GM21367 (cell line): ENCODE measurements around the gene BPIFB3.
"Not testable (repeated sequence)": the region's sequence is repeated elsewhere in the genome, so short reads cannot be mapped to it uniquely, and the experiment has no call there.

ENCODE experiments used
- ATAC-seq: cut with Tn5 transposase; IDR thresholded peaks from one replicate; pipeline ENCODE4 v1.9.1; 2021; ENCODE audit not compliant: unreplicated experiment

Gene BPIFB3

DNA sequence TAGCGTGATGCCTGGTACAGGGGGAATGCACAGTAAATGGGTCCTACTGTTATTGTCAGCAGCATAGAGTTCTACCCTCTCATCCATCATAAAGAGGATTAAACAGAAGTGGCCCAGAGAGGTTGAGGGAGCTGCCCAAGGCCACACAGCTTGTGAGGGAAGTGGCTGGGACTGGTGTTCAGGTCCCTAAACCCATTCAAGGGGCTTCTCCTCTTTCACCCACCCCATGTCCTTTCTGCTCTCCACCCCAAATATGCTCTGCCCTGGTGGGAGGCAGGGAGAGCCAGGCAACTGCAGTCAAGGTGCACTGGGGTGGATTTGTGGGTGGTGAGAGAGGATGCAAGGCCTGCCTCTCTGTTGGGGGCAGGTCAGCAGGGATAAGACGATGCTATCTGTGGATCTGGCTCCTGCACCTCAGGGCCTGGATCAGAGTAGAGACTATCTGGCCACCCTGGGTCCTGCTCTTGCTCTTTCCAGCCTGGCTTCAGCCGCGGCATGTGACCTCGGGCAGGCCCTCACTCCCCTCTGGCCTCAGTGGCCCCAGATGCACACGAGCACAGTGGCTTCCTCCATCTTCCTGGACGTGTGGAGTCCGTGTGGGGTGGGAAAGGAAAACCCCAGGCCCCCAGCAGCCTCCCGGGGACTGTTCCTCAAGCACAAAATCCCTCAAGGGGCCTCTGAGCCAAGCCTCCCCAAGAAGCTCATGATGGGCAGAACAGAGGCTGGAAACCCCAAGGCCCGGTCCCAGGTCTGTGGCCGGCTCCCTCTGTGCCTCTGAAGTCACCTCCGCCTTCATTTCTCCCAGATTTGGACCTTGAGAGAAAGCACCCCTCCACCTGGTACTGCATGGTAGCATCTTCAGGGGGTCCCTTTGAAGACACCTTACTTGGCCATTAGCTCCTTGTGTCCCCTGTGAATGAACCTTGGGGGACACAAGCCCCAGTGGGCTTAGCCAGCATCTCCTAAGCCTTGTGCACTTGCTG, 25.6 kb upstream of the BPIFB3 start:
- no peak for ATAC-seq

DNA sequence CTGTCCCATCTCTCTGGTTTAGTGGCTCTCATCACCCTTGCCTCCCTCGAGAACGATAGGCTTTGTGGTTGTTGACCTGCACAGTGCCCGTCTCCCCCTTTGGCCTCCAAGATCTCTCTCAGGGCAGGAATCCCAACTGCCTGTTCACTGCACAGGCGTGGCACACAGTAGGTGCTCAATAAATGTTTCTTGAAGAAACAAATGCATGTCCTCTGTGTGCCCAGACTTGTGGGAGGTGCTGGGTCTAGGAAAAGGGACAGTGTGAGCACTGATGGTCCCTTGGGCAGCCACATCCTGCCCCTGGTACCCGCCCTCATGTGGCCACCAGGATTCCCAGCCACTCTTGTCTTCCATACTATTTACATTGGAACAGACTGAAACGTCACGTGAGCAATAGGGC, 24.8 kb upstream of the BPIFB3 start:
- no peak for ATAC-seq

DNA sequence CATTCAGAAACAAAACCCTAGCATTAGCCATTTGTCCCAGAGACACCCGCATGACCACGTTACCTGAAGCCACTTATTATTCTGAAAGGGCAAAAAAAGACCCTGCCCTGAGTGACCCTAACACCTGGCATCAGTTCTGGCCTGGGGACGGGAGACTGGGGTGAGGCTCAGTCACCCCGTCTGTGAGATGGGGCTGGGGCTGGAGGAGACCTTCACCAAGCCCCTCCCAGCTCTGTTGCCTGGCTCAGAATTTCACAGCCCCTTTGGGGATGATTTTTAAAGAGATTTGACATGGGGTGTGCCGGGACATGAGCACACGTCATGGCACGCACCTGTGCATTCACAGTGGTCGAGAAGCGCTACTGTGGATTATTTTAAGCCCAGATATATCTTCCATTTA, 23.6 kb upstream of the BPIFB3 start:
- no peak for ATAC-seq

DNA sequence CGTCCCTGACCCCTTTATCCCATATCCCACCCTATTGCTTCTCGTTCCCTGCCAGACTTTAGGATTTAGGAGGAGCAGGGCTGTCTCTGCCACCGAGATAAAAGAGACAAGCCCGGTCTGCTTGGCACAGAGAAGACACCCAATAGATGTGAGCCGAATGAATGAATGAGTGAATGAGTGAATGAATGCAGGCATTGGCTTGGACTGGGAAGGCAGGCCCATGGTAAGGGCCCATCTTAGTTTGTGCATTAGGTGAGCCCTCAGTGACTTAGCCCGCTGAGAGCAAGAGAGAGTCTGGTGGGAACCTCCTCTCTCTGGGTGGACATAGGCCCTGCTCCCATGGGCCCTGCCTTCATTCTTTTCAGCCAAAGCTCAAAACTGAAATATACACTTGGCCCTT, 23.1 kb upstream of the BPIFB3 start:
- ATAC-seq = no peak

DNA sequence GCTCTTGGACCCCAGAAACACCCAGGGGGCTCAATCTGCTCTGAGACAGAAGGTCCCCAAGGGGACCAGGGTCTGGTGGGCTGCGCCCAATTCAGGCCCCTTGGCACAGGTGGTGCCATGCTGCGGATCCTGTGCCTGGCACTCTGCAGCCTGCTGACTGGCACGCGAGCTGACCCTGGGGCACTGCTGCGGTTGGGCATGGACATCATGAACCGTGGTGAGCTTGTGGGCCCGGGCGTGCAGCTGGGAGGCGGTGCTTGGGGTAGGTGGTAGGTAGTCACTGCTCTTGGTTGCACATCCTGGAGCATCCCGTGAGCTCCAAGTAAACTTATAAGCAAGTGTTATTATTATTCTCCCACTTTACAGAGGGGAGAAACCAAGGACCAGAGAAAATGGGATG, 22.2 kb upstream of the BPIFB3 start, which contains the start of gene BPIFB6:
BPIFB6 (plus strand) TSS at position 118 of the 400 bp plus-strand sequence; CDS start at position 118, 0 bp downstream.
- ATAC-seq = no peak

DNA sequence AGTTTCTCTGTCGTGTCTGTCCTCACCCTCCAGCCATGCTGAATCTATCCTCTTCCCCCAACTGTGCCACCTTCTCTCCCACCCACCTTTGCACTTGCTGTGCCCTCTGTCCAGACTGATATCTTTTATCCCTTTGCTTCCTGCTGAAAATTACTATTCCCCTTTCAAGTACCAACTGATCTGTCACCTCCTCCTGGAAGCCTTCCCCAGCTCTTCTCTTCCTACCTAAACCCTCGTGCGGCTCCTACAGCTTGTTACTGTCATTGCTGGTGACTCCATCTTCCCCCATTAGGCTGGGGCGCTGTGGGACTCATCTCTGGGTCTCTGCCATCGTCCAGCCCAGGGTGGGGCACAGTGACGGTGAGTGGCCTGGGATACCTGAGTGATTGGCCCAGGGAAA, 21.1 kb upstream of the BPIFB3 start:
- no peak for ATAC-seq

DNA sequence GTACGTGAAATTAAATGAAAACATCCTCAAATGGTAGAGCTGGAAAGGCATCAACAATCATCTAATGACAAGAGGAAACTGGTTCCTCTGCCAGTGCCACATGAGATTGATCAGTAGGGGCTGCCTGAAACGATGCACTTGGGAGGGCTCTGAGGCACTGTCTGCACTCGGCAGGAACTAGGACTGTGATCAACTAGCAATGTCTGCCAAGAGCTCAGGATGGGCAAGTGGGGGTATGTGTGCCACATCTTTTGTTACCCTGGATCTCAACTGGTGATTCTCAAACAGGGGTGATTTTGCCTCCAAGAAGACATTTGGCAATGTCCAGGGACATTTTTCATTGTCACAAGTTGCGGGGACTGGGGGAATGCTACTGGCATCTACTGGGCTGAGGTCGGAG, 20.3 kb upstream of the BPIFB3 start:
- ATAC-seq = no peak

DNA sequence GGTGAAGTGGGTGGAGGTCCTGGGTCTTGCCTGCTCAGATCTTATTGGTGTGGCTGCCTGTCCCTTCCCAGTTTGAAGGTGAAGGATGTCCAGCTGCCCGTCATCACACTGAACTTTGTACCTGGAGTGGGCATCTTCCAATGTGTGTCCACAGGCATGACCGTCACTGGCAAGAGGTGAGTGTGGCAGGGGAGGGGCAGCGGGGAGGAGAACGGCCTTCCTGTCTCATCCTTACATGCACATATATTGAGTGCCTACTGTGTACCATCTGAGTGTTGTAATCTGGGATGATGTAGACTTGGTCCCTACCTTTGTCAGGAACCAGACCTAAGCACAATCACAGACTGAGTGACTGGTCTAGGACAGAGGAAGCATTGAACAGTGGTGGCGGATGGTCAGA, 19.6 kb upstream of the BPIFB3 start:
- ATAC-seq = no peak

DNA sequence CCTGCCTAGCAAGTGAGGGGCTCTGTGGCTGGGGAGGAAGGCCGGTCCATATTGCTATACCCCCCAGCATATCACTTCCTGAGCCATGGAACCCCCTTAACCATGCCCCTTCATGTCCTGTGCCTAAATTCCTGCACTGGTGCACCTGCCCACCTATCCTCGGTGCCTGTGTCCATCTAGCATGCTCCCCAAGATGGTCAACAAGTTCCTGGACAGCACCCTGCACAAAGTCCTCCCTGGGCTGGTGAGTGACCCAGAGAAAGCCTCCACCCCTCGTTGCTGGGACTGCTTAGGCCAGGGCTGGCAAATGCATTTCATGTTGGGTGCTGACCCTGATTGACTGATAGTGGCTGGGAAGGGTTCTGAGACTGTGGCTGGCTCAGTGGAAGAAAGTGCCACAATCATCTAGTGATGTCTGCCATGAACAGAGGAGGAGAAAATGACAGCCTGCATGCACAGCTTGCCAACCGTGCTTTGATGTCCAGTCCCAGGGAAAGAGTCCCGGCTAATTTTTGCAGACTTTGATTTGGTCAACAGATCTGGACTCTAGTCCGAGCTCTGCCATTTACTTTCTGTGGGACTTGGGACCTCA, 18.7 kb upstream of the BPIFB3 start:
- ATAC-seq = no peak

DNA sequence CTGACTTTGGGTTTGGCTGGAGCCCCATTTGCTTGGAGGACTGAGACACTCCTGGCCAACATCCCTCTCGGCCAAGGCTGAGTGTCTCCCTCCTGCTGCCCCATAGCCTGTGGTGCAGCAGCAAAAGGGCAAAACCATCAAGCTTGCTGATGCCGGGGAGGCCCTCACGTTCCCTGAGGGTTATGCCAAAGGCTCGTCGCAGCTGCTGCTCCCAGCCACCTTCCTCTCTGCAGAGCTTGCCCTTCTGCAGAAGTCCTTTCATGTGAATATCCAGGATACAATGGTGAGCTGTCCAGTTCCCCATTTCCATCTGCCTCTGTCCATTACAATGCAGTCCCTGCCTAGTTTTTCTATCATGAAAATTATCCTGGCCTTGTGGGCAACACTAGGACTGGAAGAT, 16.2 kb upstream of the BPIFB3 start:
- ATAC-seq = no peak

DNA sequence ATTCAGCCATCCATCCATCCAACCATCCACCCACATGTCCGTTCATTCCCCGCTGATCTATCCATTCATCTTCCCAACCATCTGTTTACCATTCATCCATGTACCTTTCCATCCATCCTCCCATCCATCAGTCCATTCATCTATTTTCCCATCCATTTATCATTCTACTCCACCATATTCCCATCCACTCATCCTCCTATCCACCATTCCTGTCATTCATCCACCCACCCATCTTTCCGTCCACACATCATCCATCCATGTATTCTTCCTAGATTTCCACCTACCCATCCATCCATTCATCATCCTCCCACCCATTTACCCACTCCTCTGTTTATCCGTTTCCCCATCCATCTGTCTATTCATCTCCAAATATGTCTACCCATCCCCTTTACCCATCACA, 15.5 kb upstream of the BPIFB3 start:
- no peak for ATAC-seq

DNA sequence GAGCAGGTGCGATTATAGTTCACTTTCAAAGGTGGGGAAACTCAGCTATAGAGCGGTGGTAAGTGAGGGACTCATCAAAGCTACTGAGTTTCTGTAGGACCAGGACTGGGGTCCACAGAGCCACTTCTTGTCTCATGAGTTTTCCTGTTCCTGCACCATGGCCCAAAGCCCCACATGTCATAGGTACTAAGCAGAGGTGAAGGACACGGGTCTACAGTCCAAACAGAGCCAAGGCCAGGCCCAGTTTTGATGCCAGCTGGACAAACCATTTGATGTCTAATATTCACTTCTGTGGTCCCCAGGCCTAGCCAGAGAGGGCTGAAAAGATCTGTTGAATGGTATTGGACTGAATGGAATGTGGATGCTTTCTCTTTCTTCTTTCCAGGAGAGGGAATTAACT, 11.3 kb upstream of the BPIFB3 start:
- no peak for ATAC-seq

DNA sequence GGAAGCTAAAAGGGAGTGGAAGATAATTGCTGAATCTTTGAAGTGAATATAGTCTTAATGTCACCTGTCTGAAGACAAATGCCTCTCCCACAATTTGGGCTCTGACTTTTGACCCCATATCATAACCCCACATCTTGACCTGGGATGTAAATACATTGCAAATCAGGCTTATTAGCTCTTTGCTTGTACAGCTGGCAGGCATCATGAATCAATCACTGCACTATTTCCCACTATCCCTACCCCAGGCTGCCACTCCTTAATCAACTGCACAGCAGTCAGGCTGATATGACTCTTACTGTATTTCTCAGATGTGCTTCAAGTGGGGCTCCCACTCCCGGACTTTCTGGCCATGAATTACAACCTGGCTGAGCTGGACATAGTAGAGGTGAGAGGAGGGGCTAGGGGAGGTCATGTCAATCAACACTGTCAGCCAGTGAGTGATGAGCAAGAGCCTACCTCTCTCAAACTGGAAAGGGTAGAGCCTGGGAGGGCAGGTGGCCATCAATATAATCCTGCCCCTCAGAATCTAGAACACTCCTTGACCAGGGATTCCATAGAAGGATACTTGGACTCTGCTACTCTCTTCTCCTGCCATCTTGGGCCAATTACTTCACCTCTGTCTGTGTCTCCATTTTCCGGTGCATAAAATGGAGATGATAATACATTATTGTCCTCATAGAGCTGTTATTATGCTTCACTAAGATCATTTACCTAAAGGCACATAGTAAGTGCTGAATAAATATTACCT, 10.5 kb upstream of the BPIFB3 start:
- no peak for ATAC-seq

DNA sequence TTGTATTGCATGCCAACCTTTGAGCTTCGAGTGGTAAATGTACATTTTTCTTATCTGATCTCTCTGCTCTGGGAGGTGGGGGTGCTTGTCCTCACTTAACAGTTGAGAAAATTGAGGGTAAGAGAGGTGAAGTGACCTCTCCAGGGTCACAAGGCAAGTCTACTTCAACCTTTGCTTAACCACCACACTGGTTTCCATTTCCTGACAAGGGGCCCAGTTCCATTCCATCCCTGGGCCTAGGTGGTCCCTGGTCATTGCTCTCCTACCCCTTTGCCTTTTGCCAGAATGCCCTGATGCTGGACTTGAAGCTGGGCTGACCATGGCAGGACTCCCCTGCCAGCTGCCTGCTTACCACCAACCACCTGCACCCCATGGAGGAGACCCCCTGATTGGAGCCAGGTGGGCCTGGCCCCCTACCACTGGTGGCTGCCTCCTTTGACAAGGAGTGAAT, 9.9 kb upstream of the BPIFB3 start:
- ATAC-seq = no peak

DNA sequence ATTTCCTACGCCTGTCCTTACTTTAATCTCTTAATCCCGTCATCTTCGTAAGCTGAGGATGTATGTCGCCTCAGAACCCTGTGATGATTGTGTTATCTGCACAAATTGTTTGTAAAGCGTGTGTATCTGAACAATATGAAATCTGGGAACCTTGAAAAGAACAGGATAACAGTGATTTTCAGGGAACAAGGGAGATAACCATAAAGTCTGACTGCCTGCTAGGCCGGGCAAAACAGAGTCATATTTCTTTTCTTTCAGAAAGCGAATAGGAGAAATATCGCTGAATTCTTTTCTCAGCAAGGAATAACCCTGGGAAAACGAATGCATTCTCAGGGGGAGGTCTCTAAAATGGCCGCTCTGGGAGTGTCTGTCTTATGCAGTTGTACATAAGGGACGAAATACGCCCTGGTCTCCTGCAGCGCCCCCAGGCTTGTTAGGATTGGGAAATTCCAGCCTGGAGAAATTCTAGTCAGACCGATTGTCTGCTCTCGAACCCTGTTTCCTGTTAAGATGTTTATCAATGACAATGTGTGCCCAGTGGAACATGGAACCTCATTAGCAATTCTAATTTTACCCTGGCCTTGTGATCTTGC, 8.5 kb upstream of the BPIFB3 start:
- not testable (repeated sequence) for ATAC-seq

DNA sequence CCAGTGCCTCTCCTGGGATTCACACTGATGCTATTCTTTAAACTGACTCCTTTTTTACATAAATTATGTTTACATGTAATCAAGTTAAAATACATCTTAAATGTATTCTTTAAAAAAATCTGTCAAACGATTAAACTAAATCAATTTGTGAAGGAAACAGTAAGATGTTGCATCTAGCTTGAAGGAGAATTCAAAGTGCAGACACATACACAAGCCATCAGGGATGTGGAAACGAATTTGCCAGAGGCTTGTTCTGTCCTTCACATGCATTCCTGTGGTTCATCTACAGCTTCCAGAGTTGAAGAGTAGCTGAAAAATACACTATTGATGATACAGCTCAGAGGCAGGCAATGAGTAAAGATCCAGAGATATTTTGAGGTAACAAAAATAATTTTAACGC, 7.3 kb upstream of the BPIFB3 start:
- no peak for ATAC-seq

DNA sequence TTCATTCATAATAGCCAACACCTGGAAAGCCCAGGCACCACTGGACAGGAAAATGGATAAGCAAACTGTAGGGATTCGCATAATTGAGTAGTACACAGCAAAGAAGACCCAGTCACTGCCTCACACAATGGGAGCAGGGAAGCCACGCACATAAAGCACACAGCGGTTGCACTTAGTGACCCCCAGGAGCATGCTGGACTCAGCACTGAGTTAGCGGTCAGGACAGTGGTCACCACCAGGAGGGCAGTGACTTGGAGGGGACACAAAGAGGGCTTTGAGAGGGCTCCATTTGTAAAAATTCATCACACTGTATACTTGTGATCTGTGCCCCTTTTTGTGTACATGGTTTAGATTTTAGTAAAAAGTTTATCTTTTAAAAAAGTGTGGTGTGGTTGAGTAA, 2.4 kb upstream of the BPIFB3 start:
- no peak for ATAC-seq

DNA sequence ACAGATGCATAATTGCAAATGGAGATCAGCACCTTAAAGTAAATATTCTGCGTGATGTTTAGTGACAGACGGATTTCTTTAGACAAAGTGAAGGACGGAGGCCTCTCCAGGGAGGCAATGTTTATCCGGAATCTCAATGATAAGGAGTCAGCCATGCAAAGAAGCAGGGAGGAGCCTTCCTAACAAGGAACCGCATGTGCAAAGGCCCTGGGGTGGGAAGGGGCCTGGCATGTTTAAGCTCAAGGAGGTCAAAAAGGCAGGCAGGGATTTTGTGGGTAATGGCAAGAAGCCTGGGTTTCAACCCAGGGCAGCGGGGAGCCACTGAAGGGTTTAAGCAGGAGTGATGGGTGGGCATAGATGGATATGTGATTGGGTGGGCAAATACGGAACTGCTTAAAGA, 678 bp downstream of the BPIFB3 start:
- no peak for ATAC-seq

DNA sequence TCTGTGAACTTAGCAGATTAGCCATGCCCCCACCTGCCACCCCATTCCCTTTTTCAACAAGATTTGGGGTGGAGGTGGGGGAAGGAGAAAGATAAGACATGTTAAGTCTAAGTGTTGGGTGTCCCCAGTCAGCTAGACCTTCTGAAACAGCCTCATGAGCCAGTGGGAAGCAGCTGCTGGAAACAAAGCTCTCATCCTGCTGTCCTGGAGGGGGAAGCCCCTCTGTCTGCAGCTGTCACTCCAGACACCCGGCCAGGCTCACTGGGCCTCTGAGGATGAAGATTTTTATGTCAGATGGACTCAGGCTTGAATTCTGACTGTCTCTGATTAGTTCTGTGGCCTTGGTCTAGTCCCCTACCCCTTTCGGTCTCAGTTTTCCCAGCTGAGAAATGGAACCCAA, 1.1 kb downstream of the BPIFB3 start:
- ATAC-seq = no peak

DNA sequence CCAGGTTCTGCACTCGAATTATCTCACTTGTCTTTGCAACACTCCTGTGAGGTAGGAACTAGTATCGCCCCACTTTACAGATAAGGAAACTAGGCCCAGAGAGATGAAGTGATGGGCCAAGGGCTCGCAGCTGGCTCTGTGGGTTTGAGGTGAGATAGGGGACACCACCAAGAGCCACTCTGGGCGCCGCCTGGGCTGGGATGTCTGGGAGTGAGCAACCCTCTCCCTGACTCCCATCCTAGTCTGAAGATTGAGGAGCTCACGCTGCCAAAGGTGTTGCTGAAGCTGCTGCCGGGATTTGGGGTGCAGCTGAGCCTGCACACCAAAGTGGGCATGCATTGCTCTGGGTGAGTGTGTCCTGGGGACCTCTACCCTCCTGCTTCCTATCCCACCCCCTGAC, 5.4 kb downstream of the BPIFB3 start:
- no peak for ATAC-seq

DNA sequence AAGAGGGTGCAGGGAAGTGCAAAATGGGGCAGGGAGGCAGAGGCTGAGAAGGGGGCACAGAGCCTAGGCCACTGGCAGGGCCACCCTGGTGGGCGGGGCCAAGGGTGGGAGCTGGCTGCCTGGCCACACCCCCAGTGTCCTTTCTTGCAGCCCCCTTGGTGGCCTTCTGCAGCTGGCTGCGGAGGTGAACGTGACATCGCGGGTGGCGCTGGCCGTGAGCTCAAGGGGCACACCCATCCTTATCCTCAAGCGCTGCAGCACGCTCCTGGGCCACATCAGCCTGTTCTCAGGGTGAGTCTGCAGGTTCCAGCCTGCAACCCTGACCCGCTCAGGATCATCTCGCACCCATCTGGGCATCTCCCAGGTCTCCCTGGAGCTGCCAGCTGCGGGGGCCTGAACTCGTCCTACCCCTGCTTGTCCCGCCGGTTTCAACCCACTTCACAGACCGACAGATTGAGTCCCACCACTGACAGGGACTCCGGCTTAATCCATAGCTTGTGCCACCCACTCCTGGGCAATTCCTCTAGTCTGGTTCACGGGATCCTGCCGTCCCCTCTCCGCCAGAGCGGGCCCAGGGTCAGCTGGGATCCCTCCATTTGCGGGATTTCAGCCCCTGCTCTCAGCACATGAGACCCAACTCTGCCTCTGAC, 6.2 kb downstream of the BPIFB3 start:
- no peak for ATAC-seq
